WTC11 (cell line): ENCODE measurements around the gene CPNE1. TPM values are rescaled to one million over a fixed set of nuclear protein-coding genes. Genes with fewer than 3 reads are reported as not detected.

Source experiments
- ATAC-seq: fragments of 200-7000 bp; cut with Tn5 transposase; 2 replicates; pipeline ENCODE4 v1.10.0; 2021; ENCODE audit warnings: mild to moderate bottlenecking, moderate library complexity
- CTCF ChIA-PET: fragments of 300-600 bp; sonication (Branson Sonifier 250); formaldehyde crosslinking; loops from one replicate; lab custom pipeline; 2021; ENCODE audit warnings: antibody characterized with exemption; lab: Charles Lee
- POLR2A ChIA-PET: fragments of 350-600 bp; sonication (Branson Sonifier 250); formaldehyde crosslinking; loops from one replicate; lab custom pipeline; 2021; ENCODE audit warnings: antibody characterized with exemption; lab: Charles Lee
- DNase-seq: peaks from one replicate; pipeline ENCODE4 v3.0.0; 2021; ENCODE audit warnings: low spot score
- H3K27ac Mint-ChIP-seq: 2 replicates; pipeline ENCODE4 v1.8.0; 2021; ENCODE audit warnings: mixed read lengths
- H3K27me3 Mint-ChIP-seq: 2 replicates; pipeline ENCODE4 v1.8.0; 2021; ENCODE audit warnings: low read depth, mild to moderate bottlenecking, moderate library complexity, mixed read lengths
- H3K36me3 Mint-ChIP-seq: 2 replicates; pipeline ENCODE4 v1.8.0; 2021; ENCODE audit warnings: mixed read lengths
- H3K4me1 Mint-ChIP-seq: 2 replicates; pipeline ENCODE4 v1.8.0; 2022; ENCODE audit warnings: mixed read lengths
- H3K4me3 Mint-ChIP-seq: 2 replicates; pipeline ENCODE4 v1.8.0; 2021; ENCODE audit warnings: mild to moderate bottlenecking, moderate library complexity, mixed read lengths
- H3K9me3 Mint-ChIP-seq: 2 replicates; pipeline ENCODE4 v1.8.0; 2021; ENCODE audit warnings: mixed read lengths
- AFF4 ChIP-seq: sonication (generic); formaldehyde crosslinking; IDR thresholded peaks from 2 replicates; pipeline ENCODE4 v1.8.1; 2023; ENCODE audit warnings: mild to moderate bottlenecking, missing genetic modification reagents, borderline replicate concordance
- CREB1 ChIP-seq: sonication (generic); formaldehyde crosslinking; IDR thresholded peaks from 2 replicates; pipeline ENCODE4 v1.8.0; 2023; ENCODE audit warnings: mild to moderate bottlenecking, missing genetic modification reagents
- ERG ChIP-seq: fragments of 250-450 bp; sonication (Bioruptor Pico); IDR thresholded peaks from 2 replicates; pipeline ENCODE4 v1.8.0; 2021; ENCODE audit warnings: mild to moderate bottlenecking
- ESRRA ChIP-seq: sonication (generic); formaldehyde crosslinking; IDR thresholded peaks from 2 replicates; pipeline ENCODE4 v1.8.1; 2022; ENCODE audit warnings: mild to moderate bottlenecking, missing genetic modification reagents, borderline replicate concordance
- FOXK1 ChIP-seq: sonication (generic); formaldehyde crosslinking; IDR thresholded peaks from 2 replicates; pipeline ENCODE4 v1.8.0; 2022; ENCODE audit warnings: mild to moderate bottlenecking, moderate library complexity, missing genetic modification reagents
- HMGA2 ChIP-seq: fragments of 250-450 bp; sonication (Bioruptor Pico); IDR thresholded peaks from 2 replicates; pipeline ENCODE4 v1.4.0; 2021; ENCODE audit warnings: mild to moderate bottlenecking, moderate library complexity
- JAZF1 ChIP-seq: fragments of 250-450 bp; sonication (Bioruptor Pico); IDR thresholded peaks from 2 replicates; pipeline ENCODE4 v1.9.0; 2021; ENCODE audit warnings: moderate library complexity, mild to moderate bottlenecking, inconsistent platforms
- JUN ChIP-seq: sonication (generic); formaldehyde crosslinking; IDR thresholded peaks from 2 replicates; pipeline ENCODE4 v1.8.0; 2023; ENCODE audit warnings: mild to moderate bottlenecking, missing genetic modification reagents
- KAT7 ChIP-seq: sonication (generic); formaldehyde crosslinking; IDR thresholded peaks from 2 replicates; pipeline ENCODE4 v1.8.1; 2023; ENCODE audit warnings: missing genetic modification reagents, mild to moderate bottlenecking, borderline replicate concordance
- NFE2L1 ChIP-seq: sonication (generic); formaldehyde crosslinking; IDR thresholded peaks from 2 replicates; pipeline ENCODE4 v1.8.1; 2023; ENCODE audit warnings: missing genetic modification reagents
- NFYB ChIP-seq: sonication (generic); formaldehyde crosslinking; conservative IDR thresholded peaks from 2 replicates; pipeline ENCODE4 v1.8.0; 2022; ENCODE audit warnings: low read depth, missing genetic modification reagents
- TCF7 ChIP-seq: sonication (generic); formaldehyde crosslinking; IDR thresholded peaks from 2 replicates; pipeline ENCODE4 v1.8.0; 2022; ENCODE audit warnings: mild to moderate bottlenecking, low read depth, missing genetic modification reagents, moderate library complexity
- ZNF281 ChIP-seq: sonication (generic); formaldehyde crosslinking; IDR thresholded peaks from 2 replicates; pipeline ENCODE4 v1.8.0; 2023; ENCODE audit warnings: mild to moderate bottlenecking, missing genetic modification reagents
- ZNF416 ChIP-seq: fragments of 250-450 bp; sonication (Bioruptor Pico); IDR thresholded peaks from 2 replicates; pipeline ENCODE4 v1.9.0; 2021; ENCODE audit warnings: mild to moderate bottlenecking, inconsistent platforms
- ZSCAN18 ChIP-seq: fragments of 250-450 bp; sonication (Bioruptor Pico); IDR thresholded peaks from 2 replicates; pipeline ENCODE4 v2.1.2; 2022; ENCODE audit warnings: mild to moderate bottlenecking, moderate library complexity
- total RNA-seq: library from RNA; stranded (reverse); gene quantifications from 3 replicates; pipeline ENCODE4 v1.2.3, GENCODE V29; 2021
- TF ChIP-seq, protein P1 (sequence below): sonication (generic); formaldehyde crosslinking; IDR thresholded peaks from 2 replicates; pipeline ENCODE4 v1.8.1; 2023; ENCODE audit warnings: mild to moderate bottlenecking, missing genetic modification reagents, moderate library complexity
- TF ChIP-seq, protein P2 (sequence below): fragments of 250-450 bp; sonication (Bioruptor Pico); IDR thresholded peaks from 2 replicates; pipeline ENCODE4 v1.9.0; 2021; ENCODE audit warnings: mild to moderate bottlenecking
- TF ChIP-seq, protein P3 (sequence below): sonication (generic); formaldehyde crosslinking; IDR thresholded peaks from 2 replicates; pipeline ENCODE4 v1.8.1; 2023; ENCODE audit warnings: mild to moderate bottlenecking, missing genetic modification reagents

The CPNE1 gene
- total RNA-seq, 1 experiment from 2014 or later = 312 TPM

GRCh38 chr20:35607003-35607735, 57.5 kb downstream of the CPNE1 start:
- H3K27ac Mint-ChIP-seq = no peak overlapping the region
- peaks cover 4% of the 10 kb centered on the region; the same call in 1 of the 2 replicates for H3K4me1 Mint-ChIP-seq
- H3K4me3 Mint-ChIP-seq = no peak overlapping the region
- DNase-seq (no peak), ATAC-seq (no peak)
- peaks cover 30% of the 10 kb centered on the region for H3K27me3 Mint-ChIP-seq
- TF ChIP-seq ZNF281 (no peak), KAT7 (no peak), JUN (no peak), ERG (CRISPR knock-in tag) (no peak)
- ChIA-PET POLR2A (interaction anchor here (0.9 kb wide), 1 partner anchor 9 kb away, joined by 4 read pairs; the partner anchor contains the start of gene SPAG4), CTCF (interaction anchor here (0.6 to 3.0 kb wide), 3 partner anchors 9 to 386 kb away, joined by 3 to 10 read pairs (median 3); partner anchors contain the start of gene SPAG4)
- no peaks in the 10 kb centered on the region for H3K9me3 Mint-ChIP-seq
- H3K36me3 Mint-ChIP-seq = no peaks in the 10 kb centered on the region

GRCh38 chr20:35606127-35606526, 58.6 kb downstream of the CPNE1 start:
- ATAC-seq (no peak), DNase-seq (no peak)
- ChIA-PET POLR2A (interaction anchor here (0.6 to 0.9 kb wide), 2 partner anchors 10 to 17 kb away, joined by 3 to 4 read pairs; partner anchors contain the start of gene SPAG4), CTCF (interaction anchor here (1.1 to 3.5 kb wide), 2 partner anchors 10 to 13 kb away, joined by 3 to 34 read pairs; partner anchors contain the start of gene SPAG4)
- Mint-ChIP-seq H3K4me3 (no peak overlapping the region), H3K27me3 (peaks cover 39% of the 10 kb centered on the region), H3K27ac (no peak overlapping the region), H3K36me3 (no peaks in the 10 kb centered on the region), H3K9me3 (no peaks in the 10 kb centered on the region), H3K4me1 (peaks cover 4% of the 10 kb centered on the region; the same call in 1 of the 2 replicates)
- TF ChIP-seq ZNF416 (CRISPR knock-in tag) (no peak), JUN (no peak), ESRRA (no peak), JAZF1 (CRISPR knock-in tag) (no peak), NFE2L1 (CRISPR knock-in tag) (no peak), NFYB (CRISPR knock-in tag) (no peak), CREB1 (CRISPR knock-in tag) (no peak), AFF4 (no peak), ZSCAN18 (CRISPR knock-in tag) (no peak), FOXK1 (no peak), HMGA2 (CRISPR knock-in tag) (no peak), TCF7 (no peak)
- TF ChIP-seq, protein P1, sequence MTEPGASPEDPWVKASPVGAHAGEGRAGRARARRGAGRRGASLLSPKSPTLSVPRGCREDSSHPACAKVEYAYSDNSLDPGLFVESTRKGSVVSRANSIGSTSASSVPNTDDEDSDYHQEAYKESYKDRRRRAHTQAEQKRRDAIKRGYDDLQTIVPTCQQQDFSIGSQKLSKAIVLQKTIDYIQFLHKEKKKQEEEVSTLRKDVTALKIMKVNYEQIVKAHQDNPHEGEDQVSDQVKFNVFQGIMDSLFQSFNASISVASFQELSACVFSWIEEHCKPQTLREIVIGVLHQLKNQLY (CRISPR knock-in tag) = no peak
- TF ChIP-seq, protein P2, sequence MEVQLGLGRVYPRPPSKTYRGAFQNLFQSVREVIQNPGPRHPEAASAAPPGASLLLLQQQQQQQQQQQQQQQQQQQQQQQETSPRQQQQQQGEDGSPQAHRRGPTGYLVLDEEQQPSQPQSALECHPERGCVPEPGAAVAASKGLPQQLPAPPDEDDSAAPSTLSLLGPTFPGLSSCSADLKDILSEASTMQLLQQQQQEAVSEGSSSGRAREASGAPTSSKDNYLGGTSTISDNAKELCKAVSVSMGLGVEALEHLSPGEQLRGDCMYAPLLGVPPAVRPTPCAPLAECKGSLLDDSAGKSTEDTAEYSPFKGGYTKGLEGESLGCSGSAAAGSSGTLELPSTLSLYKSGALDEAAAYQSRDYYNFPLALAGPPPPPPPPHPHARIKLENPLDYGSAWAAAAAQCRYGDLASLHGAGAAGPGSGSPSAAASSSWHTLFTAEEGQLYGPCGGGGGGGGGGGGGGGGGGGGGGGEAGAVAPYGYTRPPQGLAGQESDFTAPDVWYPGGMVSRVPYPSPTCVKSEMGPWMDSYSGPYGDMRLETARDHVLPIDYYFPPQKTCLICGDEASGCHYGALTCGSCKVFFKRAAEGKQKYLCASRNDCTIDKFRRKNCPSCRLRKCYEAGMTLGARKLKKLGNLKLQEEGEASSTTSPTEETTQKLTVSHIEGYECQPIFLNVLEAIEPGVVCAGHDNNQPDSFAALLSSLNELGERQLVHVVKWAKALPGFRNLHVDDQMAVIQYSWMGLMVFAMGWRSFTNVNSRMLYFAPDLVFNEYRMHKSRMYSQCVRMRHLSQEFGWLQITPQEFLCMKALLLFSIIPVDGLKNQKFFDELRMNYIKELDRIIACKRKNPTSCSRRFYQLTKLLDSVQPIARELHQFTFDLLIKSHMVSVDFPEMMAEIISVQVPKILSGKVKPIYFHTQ (CRISPR knock-in tag) = no peak
- TF ChIP-seq, protein P3, sequence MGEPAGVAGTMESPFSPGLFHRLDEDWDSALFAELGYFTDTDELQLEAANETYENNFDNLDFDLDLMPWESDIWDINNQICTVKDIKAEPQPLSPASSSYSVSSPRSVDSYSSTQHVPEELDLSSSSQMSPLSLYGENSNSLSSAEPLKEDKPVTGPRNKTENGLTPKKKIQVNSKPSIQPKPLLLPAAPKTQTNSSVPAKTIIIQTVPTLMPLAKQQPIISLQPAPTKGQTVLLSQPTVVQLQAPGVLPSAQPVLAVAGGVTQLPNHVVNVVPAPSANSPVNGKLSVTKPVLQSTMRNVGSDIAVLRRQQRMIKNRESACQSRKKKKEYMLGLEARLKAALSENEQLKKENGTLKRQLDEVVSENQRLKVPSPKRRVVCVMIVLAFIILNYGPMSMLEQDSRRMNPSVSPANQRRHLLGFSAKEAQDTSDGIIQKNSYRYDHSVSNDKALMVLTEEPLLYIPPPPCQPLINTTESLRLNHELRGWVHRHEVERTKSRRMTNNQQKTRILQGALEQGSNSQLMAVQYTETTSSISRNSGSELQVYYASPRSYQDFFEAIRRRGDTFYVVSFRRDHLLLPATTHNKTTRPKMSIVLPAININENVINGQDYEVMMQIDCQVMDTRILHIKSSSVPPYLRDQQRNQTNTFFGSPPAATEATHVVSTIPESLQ (CRISPR knock-in tag) = no peak
